ENCODE data around the gene FAM135A. TPM values are rescaled to one million over a fixed set of nuclear protein-coding genes. Genes with fewer than 3 reads are reported as not detected.
"Not testable (repeated sequence)": the region's sequence is repeated elsewhere in the genome, so short reads cannot be mapped to it uniquely, and the experiment has no call there.

FAM135A gene
- total and polyA plus RNA-seq, 2 of the 4 experiments (the other 2 are of a cell fraction), result 2.2 to 7.9 TPM

DNA sequence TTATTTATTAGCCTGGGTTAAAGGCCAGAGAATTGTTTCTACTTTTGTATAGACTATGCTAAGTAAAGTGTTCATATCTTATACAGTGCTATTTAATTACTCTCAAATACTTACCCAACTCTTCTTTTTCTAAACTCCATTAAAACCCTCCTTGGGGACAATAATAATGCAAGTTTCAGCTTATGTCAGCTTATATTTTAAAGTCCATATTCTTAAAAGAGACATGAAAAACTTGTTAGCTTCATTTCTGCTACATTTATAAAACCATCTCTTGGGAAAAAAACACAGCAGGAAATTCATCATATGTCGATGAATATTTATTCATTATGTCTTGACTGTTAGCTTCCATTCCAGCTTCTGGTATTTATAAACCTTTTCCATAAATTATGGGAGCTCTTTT is 81.5 kb downstream of the FAM135A start:
- Histone ChIP-seq H3K4me3 (ENCODE audit: insufficient read depth, low read depth, low read length) (no peak overlapping the region), H2BK20ac (ENCODE audit: low read depth, low read length) (no peak overlapping the region), H2AK5ac (ENCODE audit: low read depth, low read length) (no peak overlapping the region), H3K23ac (ENCODE audit: low read depth, low read length) (no peak overlapping the region), H2AFZ (replicated peaks; ENCODE audit: low read length, poor library complexity) (no peak overlapping the region), H4K5ac (ENCODE audit: low read depth, low read length) (no peak overlapping the region), H3K4ac (ENCODE audit: low read depth, low read length) (no peak overlapping the region), H3K36me3 (ENCODE audit: control insufficient read depth, insufficient read depth, low read length) (no peaks in the 10 kb centered on the region), H4K8ac (ENCODE audit: low read depth in 2 of 2, low read length in 2 of 2) (no peak overlapping the region), H3K9ac (ENCODE audit: low read depth, low read length) (no peak overlapping the region), H3K27me3 (ENCODE audit: control insufficient read depth, insufficient read depth, low read length) (no peaks in the 10 kb centered on the region), H3K4me2 (ENCODE audit: low read depth, low read length) (no peak overlapping the region), H3K79me1 (ENCODE audit: low read depth in 1 of 2, low read length in 2 of 2) (no peaks in the 10 kb centered on the region), H4K91ac (ENCODE audit: insufficient read depth, low read depth, low read length) (no peak overlapping the region), H2AK9ac (replicated peaks; ENCODE audit: low read depth, low read length, poor library complexity) (no peak overlapping the region), H3K4me1 (ENCODE audit: control insufficient read depth, insufficient read depth, low read length) (no peaks in the 10 kb centered on the region), H3K9me1 (ENCODE audit: insufficient read depth, low read length) (no peaks in the 10 kb centered on the region), H2BK5ac (ENCODE audit: low read depth, low read length, poor library complexity, severe bottlenecking) (no peak overlapping the region), H3K27ac (ENCODE audit: insufficient read depth, low read length) (no peak overlapping the region), H2BK15ac (ENCODE audit: low read depth, low read length) (no peak overlapping the region), H3K56ac (ENCODE audit: extremely low read depth, insufficient read depth, low read length) (no peak overlapping the region), H3K18ac (ENCODE audit: low read depth, low read length) (no peak overlapping the region), H2BK120ac (ENCODE audit: low read depth, low read length) (no peak overlapping the region), H3K9me3 (ENCODE audit: control insufficient read depth, insufficient read depth, low read length) (no peaks in the 10 kb centered on the region), H4K20me1 (ENCODE audit: insufficient read depth, low read length) (no peaks in the 10 kb centered on the region), H3K14ac (replicated peaks; ENCODE audit: low read depth, low read length) (no peak overlapping the region)
- dilution Hi-C loops (cut with HindIII; ENCODE audit: low sequenced_read_pairs, unreplicated experiment), result no loop called here
- DNase-seq (no peak), ATAC-seq (ENCODE audit: low read depth) (no peak)
- in situ Hi-C loops (cut with MboI; ENCODE audit: low sequenced_read_pairs), result no loop called here
- no TSS peak for BruUV-seq (replicated peaks)
- TF ChIP-seq, protein P1, sequence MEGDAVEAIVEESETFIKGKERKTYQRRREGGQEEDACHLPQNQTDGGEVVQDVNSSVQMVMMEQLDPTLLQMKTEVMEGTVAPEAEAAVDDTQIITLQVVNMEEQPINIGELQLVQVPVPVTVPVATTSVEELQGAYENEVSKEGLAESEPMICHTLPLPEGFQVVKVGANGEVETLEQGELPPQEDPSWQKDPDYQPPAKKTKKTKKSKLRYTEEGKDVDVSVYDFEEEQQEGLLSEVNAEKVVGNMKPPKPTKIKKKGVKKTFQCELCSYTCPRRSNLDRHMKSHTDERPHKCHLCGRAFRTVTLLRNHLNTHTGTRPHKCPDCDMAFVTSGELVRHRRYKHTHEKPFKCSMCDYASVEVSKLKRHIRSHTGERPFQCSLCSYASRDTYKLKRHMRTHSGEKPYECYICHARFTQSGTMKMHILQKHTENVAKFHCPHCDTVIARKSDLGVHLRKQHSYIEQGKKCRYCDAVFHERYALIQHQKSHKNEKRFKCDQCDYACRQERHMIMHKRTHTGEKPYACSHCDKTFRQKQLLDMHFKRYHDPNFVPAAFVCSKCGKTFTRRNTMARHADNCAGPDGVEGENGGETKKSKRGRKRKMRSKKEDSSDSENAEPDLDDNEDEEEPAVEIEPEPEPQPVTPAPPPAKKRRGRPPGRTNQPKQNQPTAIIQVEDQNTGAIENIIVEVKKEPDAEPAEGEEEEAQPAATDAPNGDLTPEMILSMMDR (conservative IDR thresholded peaks at IDR 0.05; ENCODE audit: low read depth, low read length), result no peak
- TF ChIP-seq RFX5 (IDR thresholded peaks at IDR 0.05; ENCODE audit: low read depth, low read length) (no peak), CHD1 (IDR thresholded peaks at IDR 0.05; ENCODE audit: low read depth, low read length) (no peak), MAFK (IDR thresholded peaks at IDR 0.05; ENCODE audit: low read depth, low read length) (0 out of 2 replicates have a peak, but pooled peaks have one; percentile 21), RAD21 (IDR thresholded peaks at IDR 0.05; ENCODE audit: low read length) (no peak)
- intact Hi-C loops (cut with micrococcal nuclease), result no loop called here
- no CpG with 5 or more reads among the region's 1 CpG for WGBS, 2 experiments (ENCODE audit: extremely low coverage in 2 of 2, insufficient read length in 1 of 2)
- CTCF ChIA-PET, result interaction anchor here (0.8 kb wide), 1 partner anchor 9 kb away, joined by 3 read pairs; no protein-coding TSS in a partner anchor
- POLR2A ChIA-PET (ENCODE audit: unreplicated experiment), result no interaction called here

DNA sequence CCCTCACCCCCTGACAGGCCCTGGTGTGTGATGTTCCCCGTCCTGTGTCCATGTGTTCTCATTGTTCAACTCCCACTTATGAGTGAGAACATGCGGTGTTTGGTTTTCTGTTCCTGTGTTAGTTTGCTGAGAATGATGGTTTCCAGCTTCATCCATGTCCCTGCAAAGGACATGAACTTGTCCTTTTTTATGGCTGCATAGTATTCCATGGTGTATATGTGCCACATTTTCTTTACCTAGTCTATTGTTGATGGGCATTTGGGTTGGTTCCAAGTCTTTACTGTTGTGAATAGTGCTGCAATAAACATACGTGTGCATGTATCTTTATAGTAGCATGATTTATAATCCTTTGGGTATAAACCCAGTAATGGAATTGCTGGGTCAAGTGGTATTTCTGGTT is 82.5 kb downstream of the FAM135A start:
- H3K4me3 ChIP-seq (ENCODE audit: insufficient read depth, low read depth, low read length); H3K56ac ChIP-seq (ENCODE audit: extremely low read depth, insufficient read depth, low read length); H3K4me1 ChIP-seq (ENCODE audit: control insufficient read depth, insufficient read depth, low read length); H3K9ac ChIP-seq (ENCODE audit: low read depth, low read length); H3K14ac ChIP-seq (replicated peaks; ENCODE audit: low read depth, low read length); H3K9me1 ChIP-seq (ENCODE audit: insufficient read depth, low read length); H2AFZ ChIP-seq (replicated peaks; ENCODE audit: low read length, poor library complexity); H3K18ac ChIP-seq (ENCODE audit: low read depth, low read length); H3K27ac ChIP-seq (ENCODE audit: insufficient read depth, low read length); H2AK5ac ChIP-seq (ENCODE audit: low read depth, low read length); H3K27me3 ChIP-seq (ENCODE audit: control insufficient read depth, insufficient read depth, low read length); ATAC-seq (ENCODE audit: low read depth); H2BK15ac ChIP-seq (ENCODE audit: low read depth, low read length); DNase-seq; H3K9me3 ChIP-seq (ENCODE audit: control insufficient read depth, insufficient read depth, low read length); H4K8ac ChIP-seq (ENCODE audit: low read depth in 2 of 2, low read length in 2 of 2); H3K4me2 ChIP-seq (ENCODE audit: low read depth, low read length); dilution Hi-C loops (cut with HindIII; ENCODE audit: low sequenced_read_pairs, unreplicated experiment); H3K79me1 ChIP-seq (ENCODE audit: low read depth in 1 of 2, low read length in 2 of 2); POLR2A ChIA-PET (ENCODE audit: unreplicated experiment); H2BK5ac ChIP-seq (ENCODE audit: low read depth, low read length, poor library complexity, severe bottlenecking); H2BK20ac ChIP-seq (ENCODE audit: low read depth, low read length); H2AK9ac ChIP-seq (replicated peaks; ENCODE audit: low read depth, low read length, poor library complexity); CTCF ChIA-PET; H4K91ac ChIP-seq (ENCODE audit: insufficient read depth, low read depth, low read length); H4K5ac ChIP-seq (ENCODE audit: low read depth, low read length); H3K36me3 ChIP-seq (ENCODE audit: control insufficient read depth, insufficient read depth, low read length); in situ Hi-C loops (cut with MboI; ENCODE audit: low sequenced_read_pairs); H4K20me1 ChIP-seq (ENCODE audit: insufficient read depth, low read length); H3K23ac ChIP-seq (ENCODE audit: low read depth, low read length); H2BK120ac ChIP-seq (ENCODE audit: low read depth, low read length); intact Hi-C loops (cut with micrococcal nuclease); H3K4ac ChIP-seq (ENCODE audit: low read depth, low read length); BruUV-seq (replicated peaks): not testable (repeated sequence)
- WGBS, 2 experiments (ENCODE audit: extremely low coverage in 2 of 2, insufficient read length in 1 of 2), result no CpG with 5 or more reads among the region's 3 CpGs

Measured in IMR-90 (cell line).